ENCODE results near the gene TMEM114.

Gene TMEM114

DNA sequence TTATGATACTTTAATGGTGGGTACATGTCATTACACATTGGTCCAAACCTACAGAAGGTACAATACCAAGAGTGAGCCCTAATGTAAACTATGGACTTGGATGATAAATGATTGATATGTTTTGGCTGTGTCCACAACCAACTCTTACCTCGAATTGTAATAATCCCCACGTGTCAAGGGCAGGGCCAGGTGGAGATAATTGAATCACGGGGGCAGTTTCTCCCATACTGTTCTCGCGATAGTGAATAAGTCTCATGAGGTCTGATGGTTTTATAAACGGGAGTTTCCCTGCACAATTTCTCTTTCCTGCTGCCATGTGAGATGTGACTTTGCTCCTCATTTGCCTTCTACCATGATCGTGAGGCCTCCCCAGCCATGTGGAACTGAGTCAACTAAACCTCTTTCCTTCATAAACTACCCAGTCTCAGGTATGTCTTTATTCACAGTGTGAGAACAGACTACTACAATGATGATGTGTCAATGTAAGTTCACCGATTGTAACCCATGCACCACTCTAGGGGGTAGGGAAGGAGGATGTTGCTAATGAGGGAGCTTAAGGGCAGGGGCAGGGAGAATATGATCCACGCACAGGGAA is 24.2 kb upstream of the TMEM114 start:
- Histone ChIP-seq H4K20me1 (no peaks in the 10 kb centered on the region), H3K4me1 (peaks cover 44% of the 10 kb centered on the region), H3K4me3 (no peak overlapping the region), H3K9ac (no peak overlapping the region), H3K27me3 (no peaks in the 10 kb centered on the region), H3K27ac (no peak overlapping the region), H3K4me2 (peak overlapping the region; percentile 7; the same call in 1 of the 2 replicates), H3K9me3 (no peaks in the 10 kb centered on the region), H3K36me3 (no peaks in the 10 kb centered on the region)
- TF ChIP-seq Cebpa-rat (IDR thresholded peaks at IDR 0.05): no peak

DNA sequence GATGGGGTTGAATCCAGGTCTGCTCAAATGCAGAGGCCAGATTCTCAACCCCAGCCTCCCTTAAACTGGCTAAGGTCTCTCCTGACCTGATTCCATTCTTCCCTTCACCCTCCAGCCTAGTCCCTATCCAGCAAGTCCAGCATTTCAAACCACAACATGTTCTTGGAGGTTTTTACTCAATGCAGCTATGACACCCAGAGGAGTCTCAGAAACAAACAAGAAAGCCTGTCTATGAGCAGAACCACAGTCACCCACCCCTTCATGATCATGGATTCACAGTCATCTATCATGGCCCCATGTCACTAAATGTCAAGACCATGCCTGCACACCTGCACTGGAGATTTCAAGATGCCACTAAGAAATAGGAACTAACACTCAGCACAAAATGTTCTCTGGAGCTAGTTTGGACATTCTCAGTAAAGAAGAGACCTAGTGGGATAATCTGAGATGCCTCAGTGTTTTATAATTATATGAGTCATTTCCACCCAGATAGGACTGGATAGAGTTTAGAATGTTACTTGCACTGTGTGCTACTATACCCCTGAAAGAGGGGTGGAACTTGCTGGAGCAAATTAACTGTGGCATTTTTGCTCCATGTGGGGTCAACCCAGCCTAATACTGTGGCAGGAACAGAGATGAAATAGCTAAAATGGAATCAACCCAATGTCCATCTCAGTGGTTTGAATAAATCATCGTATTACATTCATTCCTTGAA is 21.7 kb upstream of the TMEM114 start:
- Histone ChIP-seq H3K36me3 (no peaks in the 10 kb centered on the region), H3K27me3 (no peaks in the 10 kb centered on the region), H4K20me1 (no peaks in the 10 kb centered on the region), H3K9me3 (no peaks in the 10 kb centered on the region), H3K4me3 (no peak overlapping the region), H3K9ac (no peak overlapping the region), H3K27ac (no peak overlapping the region), H3K4me1 (peaks cover 21% of the 10 kb centered on the region), H3K4me2 (no peak overlapping the region)
- TF ChIP-seq Cebpa-rat (IDR thresholded peaks at IDR 0.05): no peak

DNA sequence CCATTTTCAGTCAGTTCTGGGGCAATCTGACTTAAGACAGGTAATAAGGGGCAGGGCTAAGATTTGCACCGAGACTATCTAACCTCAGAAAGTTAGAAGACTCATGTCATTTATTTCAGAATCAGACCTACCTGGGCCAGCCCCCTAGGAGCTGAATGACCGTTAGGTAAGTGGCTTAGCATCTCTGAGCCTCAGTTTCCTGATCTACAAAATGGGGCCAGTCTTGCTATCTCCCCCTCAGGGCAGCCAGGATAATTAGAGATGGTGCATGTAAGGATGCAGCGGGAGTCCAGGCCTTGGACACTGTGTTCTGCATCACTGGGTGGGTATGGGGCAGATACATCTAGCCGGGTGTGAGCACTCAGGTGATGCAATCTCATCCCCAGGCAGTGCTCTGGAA is 20.8 kb upstream of the TMEM114 start:
- Histone ChIP-seq H3K4me1 (peaks cover 12% of the 10 kb centered on the region), H4K20me1 (no peaks in the 10 kb centered on the region), H3K36me3 (no peaks in the 10 kb centered on the region), H3K27ac (no peak overlapping the region), H3K27me3 (no peaks in the 10 kb centered on the region), H3K9me3 (no peaks in the 10 kb centered on the region), H3K4me2 (no peak overlapping the region), H3K9ac (no peak overlapping the region), H3K4me3 (no peak overlapping the region)
- no peak for TF ChIP-seq Cebpa-rat (IDR thresholded peaks at IDR 0.05)

DNA sequence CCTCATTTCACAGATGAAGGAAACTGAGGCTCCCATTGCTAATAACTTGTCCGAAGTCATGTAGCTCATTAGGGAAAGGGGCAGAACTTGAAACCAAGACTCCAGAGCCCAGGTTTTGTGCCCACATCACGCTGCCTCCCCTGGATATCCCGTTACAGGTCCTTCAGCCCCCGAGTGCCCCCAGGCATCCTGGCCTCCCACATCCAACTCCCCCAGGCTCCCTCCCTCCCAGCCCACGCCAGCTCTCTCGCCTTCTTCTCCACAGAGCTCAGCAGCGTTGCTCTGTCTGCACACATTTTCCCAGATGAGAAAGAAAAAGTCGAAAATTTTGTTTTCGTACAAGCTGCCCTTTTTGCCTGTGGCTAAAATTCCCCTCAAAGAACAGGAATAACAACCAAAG is 16.9 kb upstream of the TMEM114 start:
- H3K9me3 ChIP-seq: no peaks in the 10 kb centered on the region
- H4K20me1 ChIP-seq: no peaks in the 10 kb centered on the region
- TF ChIP-seq Cebpa-rat (IDR thresholded peaks at IDR 0.05): no peak
- no peaks in the 10 kb centered on the region for H3K4me1 ChIP-seq
- no peak overlapping the region for H3K9ac ChIP-seq
- no peaks in the 10 kb centered on the region for H3K36me3 ChIP-seq
- H3K27ac ChIP-seq: no peak overlapping the region
- H3K4me3 ChIP-seq: no peak overlapping the region
- no peak overlapping the region for H3K4me2 ChIP-seq
- no peaks in the 10 kb centered on the region for H3K27me3 ChIP-seq

DNA sequence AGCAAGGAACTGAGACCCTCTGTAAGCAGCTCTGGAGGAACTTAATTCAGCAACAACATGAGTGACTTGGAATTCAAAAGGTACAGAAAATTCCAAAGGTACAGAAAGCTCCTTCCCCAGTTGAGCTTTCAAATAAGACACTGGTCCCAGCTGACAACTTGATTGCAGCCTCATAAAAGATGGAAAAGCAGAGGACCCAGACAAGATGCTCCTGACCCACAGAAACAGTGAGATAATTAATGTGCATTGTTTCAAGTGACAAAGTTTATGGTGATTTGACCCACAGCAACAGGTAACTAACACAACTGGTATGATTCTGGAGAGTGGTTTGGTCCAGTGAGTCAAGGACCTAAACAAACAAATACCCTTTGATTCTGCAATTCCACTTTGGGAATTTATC is 15.2 kb upstream of the TMEM114 start:
- TF ChIP-seq Cebpa-rat (IDR thresholded peaks at IDR 0.05): no peak
- Histone ChIP-seq H3K4me1 (no peaks in the 10 kb centered on the region), H3K4me3 (no peak overlapping the region), H3K36me3 (no peaks in the 10 kb centered on the region), H3K9me3 (no peaks in the 10 kb centered on the region; the same call in 1 of the 2 replicates), H3K27ac (no peak overlapping the region), H4K20me1 (no peaks in the 10 kb centered on the region), H3K9ac (no peak overlapping the region), H3K4me2 (no peak overlapping the region), H3K27me3 (no peaks in the 10 kb centered on the region)

DNA sequence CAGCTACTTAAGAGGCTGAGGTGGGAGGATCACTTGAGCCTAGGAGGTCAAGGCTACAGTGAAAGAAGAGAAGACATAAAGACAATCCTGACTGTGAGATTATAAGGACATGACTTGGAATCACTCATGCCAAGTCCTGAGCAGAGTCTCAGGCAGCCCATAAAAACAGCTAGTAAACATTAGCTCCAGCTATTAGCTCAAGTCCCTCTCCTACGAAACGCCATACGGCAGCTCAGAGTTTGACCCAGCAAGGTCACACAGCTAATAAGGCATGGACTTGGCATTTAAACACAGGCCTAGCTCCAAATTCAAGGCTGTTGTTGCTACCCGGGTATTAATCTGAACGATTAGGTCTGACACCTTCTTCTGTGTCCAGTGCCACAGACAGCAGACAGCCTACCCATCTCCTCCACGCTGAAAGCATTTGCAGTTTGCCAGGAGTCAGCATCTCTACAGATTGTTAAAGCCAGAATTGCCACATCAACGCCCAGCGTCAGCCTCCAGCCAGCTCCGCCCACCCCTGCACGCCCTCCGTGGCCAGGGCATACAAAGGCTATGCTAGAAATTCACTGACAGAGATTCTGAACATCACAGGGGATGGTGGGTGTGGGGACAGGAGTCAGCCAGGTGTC is 9.9 kb upstream of the TMEM114 start:
- Histone ChIP-seq H3K36me3 (no peaks in the 10 kb centered on the region), H4K20me1 (no peaks in the 10 kb centered on the region), H3K4me2 (no peak overlapping the region)

DNA sequence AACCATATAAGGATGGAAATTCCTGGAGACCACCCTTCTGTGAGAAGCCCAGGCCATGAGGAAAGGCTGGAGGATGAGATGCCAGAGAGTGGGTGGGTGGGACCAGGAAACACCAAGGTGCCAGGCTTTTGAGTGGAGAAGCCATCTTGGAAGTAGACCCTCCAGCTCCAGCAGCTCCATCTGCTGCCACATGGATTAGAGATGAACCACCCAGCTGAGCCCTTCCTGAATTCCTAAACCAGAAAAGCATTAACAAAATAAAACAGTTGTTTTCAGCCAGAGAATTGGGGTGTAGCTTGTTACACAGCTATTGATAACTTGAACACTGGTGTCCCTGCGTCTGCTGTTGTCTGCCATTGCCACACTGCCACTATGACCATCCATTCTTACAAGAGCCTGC is 6.3 kb upstream of the TMEM114 start:
- no peak overlapping the region for H3K27ac ChIP-seq
- no peak overlapping the region for H3K4me2 ChIP-seq
- no peak overlapping the region for H3K9ac ChIP-seq
- no peak for TF ChIP-seq Cebpa-rat (IDR thresholded peaks at IDR 0.05)
- no peaks in the 10 kb centered on the region for H3K27me3 ChIP-seq
- no peaks in the 10 kb centered on the region for H3K4me1 ChIP-seq
- H3K9me3 ChIP-seq: peaks cover 16% of the 10 kb centered on the region
- H4K20me1 ChIP-seq: no peaks in the 10 kb centered on the region
- H3K36me3 ChIP-seq: no peaks in the 10 kb centered on the region
- no peak overlapping the region for H3K4me3 ChIP-seq

More for the DNA sequence above, 9.9 kb upstream of the TMEM114 start:
- no peak overlapping the region for H3K4me3 ChIP-seq
- H3K4me1 ChIP-seq: no peaks in the 10 kb centered on the region
- H3K27me3 ChIP-seq: no peaks in the 10 kb centered on the region
- peaks cover 11% of the 10 kb centered on the region for H3K9me3 ChIP-seq
- no peak for TF ChIP-seq Cebpa-rat (IDR thresholded peaks at IDR 0.05)
- H3K27ac ChIP-seq: no peak overlapping the region
- no peak overlapping the region for H3K9ac ChIP-seq

DNA sequence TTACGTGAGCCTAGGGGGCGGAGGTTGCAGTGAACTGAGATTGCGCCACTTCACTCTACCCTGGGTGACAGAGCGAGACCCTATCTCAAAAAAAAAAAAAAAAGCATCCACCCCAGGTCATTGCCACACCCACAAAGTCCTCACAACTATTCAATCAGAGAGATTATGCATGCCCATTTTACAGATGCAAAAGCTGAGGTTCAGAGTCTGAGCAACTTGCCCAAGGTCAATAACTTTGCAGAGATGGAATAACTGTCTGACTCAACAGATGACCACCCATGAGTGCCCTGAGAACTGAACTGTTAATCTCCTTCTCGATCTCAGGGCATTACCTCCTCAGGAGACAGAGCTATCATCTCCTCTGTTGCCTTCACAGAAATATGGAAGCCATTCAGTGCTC is 5.5 kb upstream of the TMEM114 start:
- no peak overlapping the region for H3K4me3 ChIP-seq
- H3K36me3 ChIP-seq: no peaks in the 10 kb centered on the region
- H3K27ac ChIP-seq: no peak overlapping the region
- no peak for TF ChIP-seq Cebpa-rat (IDR thresholded peaks at IDR 0.05)
- no peaks in the 10 kb centered on the region for H3K4me1 ChIP-seq
- H3K9me3 ChIP-seq: peaks cover 19% of the 10 kb centered on the region
- H3K9ac ChIP-seq: no peak overlapping the region
- H4K20me1 ChIP-seq: no peaks in the 10 kb centered on the region
- peaks cover 4% of the 10 kb centered on the region for H3K27me3 ChIP-seq
- H3K4me2 ChIP-seq: no peak overlapping the region

DNA sequence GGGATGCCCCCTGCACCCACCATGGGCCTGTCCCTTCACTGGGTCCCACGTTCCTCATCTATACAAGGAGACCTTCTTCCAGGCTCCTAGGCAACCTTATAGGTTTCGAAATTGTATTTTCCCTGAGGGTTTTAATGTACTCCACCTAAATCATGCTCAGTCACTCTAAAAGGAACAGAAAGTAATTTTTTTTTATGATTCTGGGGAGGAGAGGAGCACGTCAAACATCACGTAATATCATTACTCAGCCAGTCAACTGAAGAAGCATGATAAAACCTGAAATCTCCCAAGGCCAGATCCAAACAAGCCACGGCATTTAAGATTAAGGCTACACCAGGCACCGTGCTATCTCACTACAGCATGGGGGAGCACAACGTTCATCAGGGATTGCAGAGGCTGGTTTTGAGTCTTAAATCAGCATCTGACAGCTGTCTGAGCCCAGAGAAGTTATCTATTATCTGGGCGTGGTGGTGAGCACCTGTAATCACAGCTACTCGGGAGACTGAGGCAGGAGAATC is 3.9 kb upstream of the TMEM114 start:
- H3K4me1 ChIP-seq: no peaks in the 10 kb centered on the region
- H3K27me3 ChIP-seq: peaks cover 20% of the 10 kb centered on the region
- H3K27ac ChIP-seq: no peak overlapping the region
- no peak overlapping the region for H3K4me3 ChIP-seq
- peaks cover 34% of the 10 kb centered on the region for H3K9me3 ChIP-seq
- TF ChIP-seq Cebpa-rat (IDR thresholded peaks at IDR 0.05): no peak
- no peaks in the 10 kb centered on the region for H3K36me3 ChIP-seq
- no peaks in the 10 kb centered on the region for H4K20me1 ChIP-seq
- no peak overlapping the region for H3K9ac ChIP-seq
- H3K4me2 ChIP-seq: no peak overlapping the region

DNA sequence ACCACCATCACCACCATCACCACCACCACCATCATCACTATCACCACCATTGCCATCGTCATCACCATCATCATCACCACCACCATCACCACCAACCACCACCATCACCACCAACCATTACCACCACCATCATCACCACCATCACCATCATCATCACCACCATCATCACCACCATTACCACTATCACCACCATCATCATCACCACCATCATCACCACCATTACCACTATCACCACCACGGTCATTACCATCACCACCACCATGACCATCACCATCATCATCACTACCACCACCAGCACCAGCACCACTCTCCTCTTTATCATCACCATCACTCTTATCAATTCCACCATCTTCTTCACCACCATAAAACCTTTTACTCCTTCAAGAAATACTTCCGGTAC is 1.1 kb upstream of the TMEM114 start:
- Histone ChIP-seq H3K4me3 (no peak overlapping the region), H3K4me2 (no peak overlapping the region), H3K27me3 (peaks cover 36% of the 10 kb centered on the region), H4K20me1 (no peaks in the 10 kb centered on the region), H3K9ac (no peak overlapping the region), H3K4me1 (no peaks in the 10 kb centered on the region), H3K9me3 (peaks cover 27% of the 10 kb centered on the region), H3K36me3 (no peaks in the 10 kb centered on the region), H3K27ac (no peak overlapping the region)
- no peak for TF ChIP-seq Cebpa-rat (IDR thresholded peaks at IDR 0.05)

Measured in BLaER1 (cell line).